Mesothelial cell of epicardium (in vitro differentiated cells): Measurements from ENCODE around the gene PAX2. TPM values are rescaled to one million over a fixed set of nuclear protein-coding genes. Genes with fewer than 3 reads are reported as not detected.

Source experiments
- DNase-seq, 2 experiments: peaks; one replicate each; pipeline ENCODE4 v3.0.0; 2021; ENCODE audit warnings: low spot score in 2 of 2; ENCODE audit not compliant: unreplicated experiment in 2 of 2
- H3K27ac Mint-ChIP-seq: 2 replicates; pipeline ENCODE4 v1.8.0; 2021; ENCODE audit warnings: mixed read lengths
- H3K27me3 Mint-ChIP-seq: 2 replicates; pipeline ENCODE4 v1.8.0; 2021; ENCODE audit warnings: low read depth, mixed read lengths
- H3K36me3 Mint-ChIP-seq: 2 replicates; pipeline ENCODE4 v1.8.0; 2021; ENCODE audit warnings: mixed read lengths
- H3K4me1 Mint-ChIP-seq: 2 replicates; pipeline ENCODE4 v1.8.0; 2021; ENCODE audit warnings: mixed read lengths
- H3K4me3 Mint-ChIP-seq: 2 replicates; pipeline ENCODE4 v1.8.0; 2021; ENCODE audit warnings: mild to moderate bottlenecking, moderate library complexity, mixed read lengths
- H3K9me3 Mint-ChIP-seq: 2 replicates; pipeline ENCODE4 v1.8.0; 2021; ENCODE audit warnings: mixed read lengths
- CTCF ChIP-seq: fragments of 200-600 bp; sonication (generic); IDR thresholded peaks from one replicate; pipeline ENCODE4 v1.5.0; 2021; ENCODE audit warnings: antibody characterized with exemption; ENCODE audit not compliant: unreplicated experiment
- total RNA-seq: library from RNA; stranded (reverse); gene quantifications from 3 replicates; pipeline ENCODE4 v1.2.1, GENCODE V29; 2021

Gene PAX2
- total RNA-seq, 1 donor from 2014 or later = not detected

- no peak for DNase-seq
- peaks cover 86% of the 10 kb centered on the region for H3K27me3 Mint-ChIP-seq
- no peaks in the 10 kb centered on the region for H3K4me1 Mint-ChIP-seq
- TF ChIP-seq CTCF = no peak
- H3K4me3 Mint-ChIP-seq = no peak overlapping the region
- H3K36me3 Mint-ChIP-seq = no peaks in the 10 kb centered on the region
- no peak overlapping the region for H3K27ac Mint-ChIP-seq
- H3K9me3 Mint-ChIP-seq = no peaks in the 10 kb centered on the region
Measured at GRCh38 chr10:100847440-100847839, 102.1 kb downstream of the PAX2 start.

- no peak for TF ChIP-seq CTCF
Measured at GRCh38 chr10:100848770-100849169, 103.4 kb downstream of the PAX2 start.

GRCh38 chr10:100858261-100858660 is 112.9 kb downstream of the PAX2 start:
- Mint-ChIP-seq H3K9me3 (no peaks in the 10 kb centered on the region), H3K27me3 (peaks cover 96% of the 10 kb centered on the region), H3K4me3 (no peak overlapping the region), H3K36me3 (no peaks in the 10 kb centered on the region), H3K4me1 (no peaks in the 10 kb centered on the region), H3K27ac (no peak overlapping the region)
- TF ChIP-seq CTCF = no peak
- no peak for DNase-seq

More at GRCh38 chr10:100848770-100849169, 103.4 kb downstream of the PAX2 start:
- no peak for DNase-seq
- Mint-ChIP-seq H3K9me3 (no peaks in the 10 kb centered on the region), H3K27me3 (peaks cover 88% of the 10 kb centered on the region), H3K36me3 (no peaks in the 10 kb centered on the region), H3K4me1 (no peaks in the 10 kb centered on the region), H3K27ac (no peak overlapping the region), H3K4me3 (no peak overlapping the region)

- Mint-ChIP-seq H3K4me1 (no peaks in the 10 kb centered on the region), H3K9me3 (no peaks in the 10 kb centered on the region), H3K27me3 (peaks cover 96% of the 10 kb centered on the region), H3K36me3 (no peaks in the 10 kb centered on the region), H3K27ac (no peak overlapping the region), H3K4me3 (no peak overlapping the region)
- no peak for DNase-seq
- no peak for TF ChIP-seq CTCF
Measured at GRCh38 chr10:100858747-100859483, 113.5 kb downstream of the PAX2 start.

- no peak for DNase-seq
- Mint-ChIP-seq H3K4me3 (no peak overlapping the region), H3K9me3 (no peaks in the 10 kb centered on the region), H3K27ac (no peak overlapping the region), H3K4me1 (no peaks in the 10 kb centered on the region), H3K36me3 (no peaks in the 10 kb centered on the region), H3K27me3 (peaks cover 95% of the 10 kb centered on the region)
- no peak for TF ChIP-seq CTCF
Measured at GRCh38 chr10:100859484-100859763, 114.0 kb downstream of the PAX2 start.

- Mint-ChIP-seq H3K9me3 (no peaks in the 10 kb centered on the region), H3K27me3 (peaks cover 96% of the 10 kb centered on the region), H3K27ac (no peak overlapping the region), H3K4me3 (no peak overlapping the region), H3K4me1 (peaks cover 4% of the 10 kb centered on the region), H3K36me3 (no peaks in the 10 kb centered on the region)
- no peak for TF ChIP-seq CTCF
- DNase-seq = no peak
Measured at GRCh38 chr10:100863433-100863832, 118.1 kb downstream of the PAX2 start.
